ENCODE measurements around the gene PALLD. TPM values are rescaled to one million over a fixed set of nuclear protein-coding genes. Genes with fewer than 3 reads are reported as not detected.

The PALLD gene
- total RNA-seq, 1 donor from 2014 or later: 69.2 TPM

- FAIRE-seq (no peak), DNase-seq (ENCODE audit: low read depth) (peak; percentile 54)
Measured at GRCh38 chr4:168784786-168785461, 288.1 kb downstream of the PALLD start.

GRCh38 chr4:168787334-168787733 lies 290.5 kb downstream of the PALLD start:
- Histone ChIP-seq H3K4me3 (ENCODE audit: low read depth, low read length) (no peak overlapping the region), H3K27me3 (ENCODE audit: control insufficient read depth, insufficient read depth, low read length) (no peaks in the 10 kb centered on the region), H3K36me3 (ENCODE audit: control insufficient read depth, insufficient read depth, low read length) (no peaks in the 10 kb centered on the region)
- no peak for FAIRE-seq
- no peak for DNase-seq (ENCODE audit: low read depth)
- TF ChIP-seq CTCF (IDR thresholded peaks at IDR 0.05; ENCODE audit: insufficient read depth, low read length, severe bottlenecking): no peak

More at GRCh38 chr4:168784786-168785461, 288.1 kb downstream of the PALLD start:
- no peaks in the 10 kb centered on the region for H3K27me3 ChIP-seq (ENCODE audit: control insufficient read depth, insufficient read depth, low read length)
- no peaks in the 10 kb centered on the region for H3K36me3 ChIP-seq (ENCODE audit: control insufficient read depth, insufficient read depth, low read length)
- TF ChIP-seq CTCF (IDR thresholded peaks at IDR 0.05; ENCODE audit: insufficient read depth, low read length, severe bottlenecking): no peak
- no peak overlapping the region for H3K4me3 ChIP-seq (ENCODE audit: low read depth, low read length)

- Histone ChIP-seq H3K27me3 (ENCODE audit: control insufficient read depth, insufficient read depth, low read length) (no peaks in the 10 kb centered on the region), H3K36me3 (ENCODE audit: control insufficient read depth, insufficient read depth, low read length) (no peaks in the 10 kb centered on the region), H3K4me3 (ENCODE audit: low read depth, low read length) (no peak overlapping the region)
- FAIRE-seq (no peak), DNase-seq (ENCODE audit: low read depth) (no peak)
- no peak for TF ChIP-seq CTCF (IDR thresholded peaks at IDR 0.05; ENCODE audit: insufficient read depth, low read length, severe bottlenecking)
Measured at GRCh38 chr4:168787801-168788595, 291.1 kb downstream of the PALLD start.

GRCh38 chr4:168790898-168791297 lies 294.0 kb downstream of the PALLD start:
- DNase-seq (ENCODE audit: low read depth) (no peak), FAIRE-seq (no peak)
- no peaks in the 10 kb centered on the region for H3K27me3 ChIP-seq (ENCODE audit: control insufficient read depth, insufficient read depth, low read length)
- TF ChIP-seq CTCF (IDR thresholded peaks at IDR 0.05; ENCODE audit: insufficient read depth, low read length, severe bottlenecking): no peak
- no peaks in the 10 kb centered on the region for H3K36me3 ChIP-seq (ENCODE audit: control insufficient read depth, insufficient read depth, low read length)
- H3K4me3 ChIP-seq (ENCODE audit: low read depth, low read length): no peak overlapping the region

- TF ChIP-seq CTCF (IDR thresholded peaks at IDR 0.05; ENCODE audit: insufficient read depth, low read length, severe bottlenecking): no peak
- no peak for FAIRE-seq
- no peak for DNase-seq (ENCODE audit: low read depth)
- no peak overlapping the region for H3K4me3 ChIP-seq (ENCODE audit: low read depth, low read length)
- H3K36me3 ChIP-seq (ENCODE audit: control insufficient read depth, insufficient read depth, low read length): no peaks in the 10 kb centered on the region
- H3K27me3 ChIP-seq (ENCODE audit: control insufficient read depth, insufficient read depth, low read length): no peaks in the 10 kb centered on the region
Measured at GRCh38 chr4:168791376-168791775, 294.5 kb downstream of the PALLD start.
